Tibial artery (tissue), 4 donors: ENCODE measurements around the gene CHID1.

Experiments
- DNase-seq, 2 donors: peaks; one replicate each; pipeline ENCODE4 v3.0.0-alpha.2; 2019
- H3K27ac ChIP-seq, 2 donors: fragments of 200-600 bp; sonication (generic) in 1 of 2; 1 replicate in 1 of 2; 2 replicates in 1 of 2; pipeline ENCODE4 v1.5.1; 2018 to 2019; ENCODE audit warnings: mild to moderate bottlenecking in 1 of 2
- H3K27me3 ChIP-seq, 2 donors: fragments of 200-600 bp; sonication (generic) in 1 of 2; one replicate each; pipeline versions ENCODE4 v1.5.1 to v1.6.0; 2016 to 2019
- H3K36me3 ChIP-seq, 3 donors: fragments of 200-600 bp; sonication (generic) in 2 of 3; one replicate each; pipeline ENCODE4 v1.5.1; 2016 to 2019; ENCODE audit warnings: mild to moderate bottlenecking in 2 of 3
- H3K4me1 ChIP-seq, 4 donors: fragments of 200-600 bp; sonication (generic) in 2 of 4; 1 replicate in 3 of 4; 2 replicates in 1 of 4; pipeline ENCODE4 v1.5.1; 2016 to 2019
- H3K4me3 ChIP-seq, 2 donors: fragments of 200-600 bp; sonication (generic) in 1 of 2; 1 replicate in 1 of 2; 2 replicates in 1 of 2; pipeline ENCODE4 v1.5.1; 2018 to 2019; ENCODE audit warnings: mild to moderate bottlenecking in 2 of 2
- H3K9me3 ChIP-seq, 3 donors: fragments of 200-600 bp; sonication (generic) in 1 of 3; one replicate each; pipeline ENCODE4 v1.5.1; 2016 to 2019
- CTCF ChIP-seq, 2 experiments: fragments of 200-600 bp in 1 of 2; fragments of 450-650 bp in 1 of 2; IDR thresholded peaks; one replicate each; pipeline ENCODE4 v1.5.1; 2017 to 2019; ENCODE audit warnings: antibody characterized with exemption in 2 of 2, mild to moderate bottlenecking in 1 of 2, moderate library complexity in 1 of 2
- intact Hi-C: fragments of 100-400 bp; cut with DNase I; formaldehyde crosslinking; loops from one replicate; pipeline ENCODE4 v1.15.0; 2023; ENCODE audit warnings: low total_unique reads

CHID1 gene

GRCh38 chr11:833849-834311 is 76.7 kb downstream of the CHID1 start:
- TF ChIP-seq CTCF (IDR thresholded peaks at IDR 0.05): no peak

GRCh38 chr11:833114-833791 is 77.4 kb downstream of the CHID1 start:
- intact Hi-C loops: no loop called here
- peaks cover 0 to 89% (median 68%) of the 10 kb centered on the region in 4 donors for H3K4me1 ChIP-seq
- no peaks in the 10 kb centered on the region for H3K9me3 ChIP-seq
- H3K27ac ChIP-seq: peak overlapping the region; percentile 86 to 88
- peaks cover 21 to 26% (median 26%) of the 10 kb centered on the region in 3 donors for H3K36me3 ChIP-seq
- peak overlapping the region; percentile 66 to 74 for H3K4me3 ChIP-seq
- no peak for TF ChIP-seq CTCF (IDR thresholded peaks at IDR 0.05)
- H3K27me3 ChIP-seq: peaks cover 0 to 39% of the 10 kb centered on the region in 2 donors
- DNase-seq: no peak

More at GRCh38 chr11:833849-834311, 76.7 kb downstream of the CHID1 start:
- H3K9me3 ChIP-seq: no peaks in the 10 kb centered on the region
- peak in 1 of 2 donors; percentile 88 for DNase-seq
- H3K27ac ChIP-seq: peak overlapping the region; percentile 86 to 88
- peak overlapping the region; percentile 66 to 74 for H3K4me3 ChIP-seq
- H3K27me3 ChIP-seq: peaks cover 0 to 33% of the 10 kb centered on the region in 2 donors
- peaks cover 0 to 89% (median 68%) of the 10 kb centered on the region in 4 donors for H3K4me1 ChIP-seq
- peaks cover 27 to 32% (median 32%) of the 10 kb centered on the region in 3 donors for H3K36me3 ChIP-seq
- intact Hi-C loops: no loop called here

- H3K27ac ChIP-seq: peak within 1 kb of the TSS; percentile 86 to 88
- peaks cover 0 to 45% of the 10 kb centered on the region in 2 donors for H3K27me3 ChIP-seq
- H3K4me3 ChIP-seq: peak within 1 kb of the TSS; percentile 66 to 74
- TF ChIP-seq CTCF (IDR thresholded peaks at IDR 0.05): no peak
- H3K9me3 ChIP-seq: no peaks in the 10 kb centered on the region
- peaks cover 0 to 90% (median 70%) of the 10 kb centered on the region in 4 donors for H3K4me1 ChIP-seq
- intact Hi-C loops: no loop called here
- DNase-seq: no peak
- H3K36me3 ChIP-seq: peaks cover 17 to 20% (median 20%) of the 10 kb centered on the region in 3 donors
These were observed 78.0 kb downstream of the CHID1 start, which contains the start of gene CD151 for GRCh38 chr11:832529-833113. TSS of gene CD151 (plus strand) at chr11:832952. CDS start at chr11:836070, 3,118 bp downstream.

- H3K36me3 ChIP-seq: peaks cover 11 to 14% (median 14%) of the 10 kb centered on the region in 3 donors
- peaks cover 0 to 89% (median 73%) of the 10 kb centered on the region in 4 donors for H3K4me1 ChIP-seq
- intact Hi-C loops: no loop called here
- no peak for DNase-seq
- peak overlapping the region; percentile 86 to 88 for H3K27ac ChIP-seq
- peak overlapping the region; percentile 66 to 74 for H3K4me3 ChIP-seq
- no peaks in the 10 kb centered on the region for H3K9me3 ChIP-seq
- no peak for TF ChIP-seq CTCF (IDR thresholded peaks at IDR 0.05)
- peaks cover 0 to 51% of the 10 kb centered on the region in 2 donors for H3K27me3 ChIP-seq
These were observed 78.6 kb downstream of the CHID1 start for GRCh38 chr11:831961-832528.

GRCh38 chr11:831118-831864 is 79.3 kb downstream of the CHID1 start:
- Histone ChIP-seq H3K4me1 (peaks cover 0 to 90% (median 77%) of the 10 kb centered on the region in 4 donors), H3K4me3 (peak overlapping the region in 1 of 2 donors; percentile 41), H3K27ac (no peak overlapping the region), H3K36me3 (peaks cover 6 to 7% (median 6%) of the 10 kb centered on the region in 3 donors), H3K9me3 (no peaks in the 10 kb centered on the region), H3K27me3 (peaks cover 0 to 59% of the 10 kb centered on the region in 2 donors)
- TF ChIP-seq CTCF (IDR thresholded peaks at IDR 0.05): no peak
- DNase-seq: no peak
- intact Hi-C loops: no loop called here
